HL-60/S4 treated with retinoic acid at 250 ng/mL for 4 days and 3 days (cell line): ENCODE results near the gene BMPR1A.
"Not testable (repeated sequence)": the region's sequence is repeated elsewhere in the genome, so short reads cannot be mapped to it uniquely, and the experiment has no call there.

Experiments
- in situ Hi-C: fragments of 300-500 bp; cut with MboI; formaldehyde crosslinking; loops from 2 replicates; pipeline ENCODE4 v1.7.0; 2022; ENCODE audit warnings: low sequenced_read_pairs

Gene BMPR1A

DNA sequence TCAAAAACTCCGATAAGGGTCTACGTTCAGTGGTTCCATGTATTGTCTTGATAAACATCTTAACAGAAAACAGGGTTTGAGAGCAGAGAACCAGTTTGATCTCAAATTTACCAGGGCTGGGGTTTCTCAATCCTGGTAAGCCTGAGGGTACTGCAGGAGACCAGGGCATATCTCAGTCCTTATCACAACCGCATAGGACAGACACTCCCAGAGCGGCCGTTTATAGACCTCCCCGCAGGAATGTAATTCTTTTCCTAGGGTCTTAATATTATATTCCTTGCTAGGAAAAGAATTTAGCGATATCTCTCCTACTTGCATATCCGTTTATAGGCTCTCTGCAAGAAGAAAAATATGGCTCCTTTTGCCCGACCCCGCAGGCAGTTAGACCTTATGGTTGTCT is 196.3 kb downstream of the BMPR1A start:
- in situ Hi-C loops = not testable (repeated sequence)

- in situ Hi-C loops = no loop called here
Observed at GRCh38 chr10:86953747-86954680, 197.6 kb downstream of the BMPR1A start.

GRCh38 chr10:86954681-86955500 is 198.5 kb downstream of the BMPR1A start:
- in situ Hi-C loops = no loop called here

- in situ Hi-C loops = no loop called here
Observed at GRCh38 chr10:86955501-86956194, 199.2 kb downstream of the BMPR1A start.

GRCh38 chr10:86956195-86956847 is 199.9 kb downstream of the BMPR1A start:
- in situ Hi-C loops = no loop called here

DNA sequence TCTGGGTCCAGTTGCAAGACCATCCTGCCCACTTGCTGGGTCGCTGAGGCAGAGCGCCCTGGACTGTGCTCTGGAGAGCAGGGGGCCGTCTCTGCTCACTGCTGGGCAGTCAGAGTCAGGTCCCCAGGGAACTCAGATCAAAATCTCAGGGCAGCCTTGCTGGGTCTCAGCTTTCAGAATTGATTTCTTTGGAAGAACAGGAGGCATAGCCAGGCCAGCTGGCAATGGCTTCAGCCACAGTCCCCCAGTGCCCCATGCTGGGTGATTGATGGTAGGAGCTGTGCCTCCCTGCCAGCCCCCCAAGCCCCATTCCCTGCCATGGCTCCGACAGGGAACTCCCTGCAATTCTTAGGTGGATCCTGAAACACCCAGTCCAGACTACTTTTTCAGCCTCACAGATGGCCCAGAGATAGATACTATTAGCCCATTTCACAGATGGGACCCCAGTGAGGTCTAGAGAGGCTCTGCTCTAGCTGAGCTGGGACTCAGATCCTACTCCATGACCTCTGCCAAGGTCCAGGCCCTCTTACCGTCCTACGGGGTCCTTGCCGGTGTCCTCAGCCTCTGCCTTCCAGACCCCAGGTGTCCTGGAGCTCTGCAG is 200.5 kb downstream of the BMPR1A start:
- in situ Hi-C loops = no loop called here

- in situ Hi-C loops = no loop called here
Observed at GRCh38 chr10:86957471-86958115, 201.2 kb downstream of the BMPR1A start, which contains the start of gene MMRN2. Gene MMRN2 (minus strand): TSS chr10:86957615. CDS start chr10:86957541, 74 bp downstream.

DNA sequence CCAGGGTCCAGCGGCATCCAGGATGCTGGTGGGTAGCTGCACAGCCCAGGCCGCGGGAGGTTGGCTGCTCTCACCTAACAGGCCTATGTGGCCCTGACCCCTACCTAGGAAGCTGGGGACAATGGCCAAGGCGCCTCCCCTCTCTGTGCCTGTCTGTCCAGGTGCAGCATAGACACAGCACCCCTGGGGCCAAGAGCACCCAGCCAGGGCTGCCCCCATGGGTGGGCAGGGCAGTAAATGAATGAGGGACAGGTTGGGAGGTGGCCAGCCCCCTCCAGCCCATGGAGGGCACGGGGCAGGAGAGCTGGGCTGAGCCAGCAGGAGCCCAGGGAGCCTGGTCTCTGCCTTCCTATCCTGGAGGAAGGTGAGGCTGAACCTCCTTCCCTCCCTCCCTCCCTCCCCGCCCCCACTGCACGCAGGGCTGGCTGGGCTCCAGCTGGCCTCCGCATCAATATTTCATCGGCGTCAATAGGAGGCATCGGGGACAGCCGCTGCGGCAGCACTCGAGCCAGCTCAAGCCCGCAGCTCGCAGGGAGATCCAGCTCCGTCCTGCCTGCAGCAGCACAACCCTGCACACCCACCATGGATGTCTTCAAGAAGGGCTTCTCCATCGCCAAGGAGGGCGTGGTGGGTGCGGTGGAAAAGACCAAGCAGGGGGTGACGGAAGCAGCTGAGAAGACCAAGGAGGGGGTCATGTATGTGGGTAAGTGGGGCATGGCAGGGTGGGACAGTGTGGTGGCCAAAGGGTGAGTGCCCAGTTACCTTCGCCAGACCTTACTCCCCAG is 201.9 kb downstream of the BMPR1A start, which contains the start of gene SNCG:
Gene SNCG (plus strand): TSS at position 484 of the 785 bp plus-strand sequence. CDS start 99 bp downstream, at position 583.
- in situ Hi-C loops = no loop called here

GRCh38 chr10:86958901-86959736 is 202.7 kb downstream of the BMPR1A start:
- in situ Hi-C loops = no loop called here

- in situ Hi-C loops = no loop called here
Observed at GRCh38 chr10:86959737-86960002, 203.3 kb downstream of the BMPR1A start.

GRCh38 chr10:86960003-86960862 is 203.8 kb downstream of the BMPR1A start:
- in situ Hi-C loops = no loop called here

- in situ Hi-C loops = no loop called here
Observed at GRCh38 chr10:86960863-86961434, 204.5 kb downstream of the BMPR1A start.

DNA sequence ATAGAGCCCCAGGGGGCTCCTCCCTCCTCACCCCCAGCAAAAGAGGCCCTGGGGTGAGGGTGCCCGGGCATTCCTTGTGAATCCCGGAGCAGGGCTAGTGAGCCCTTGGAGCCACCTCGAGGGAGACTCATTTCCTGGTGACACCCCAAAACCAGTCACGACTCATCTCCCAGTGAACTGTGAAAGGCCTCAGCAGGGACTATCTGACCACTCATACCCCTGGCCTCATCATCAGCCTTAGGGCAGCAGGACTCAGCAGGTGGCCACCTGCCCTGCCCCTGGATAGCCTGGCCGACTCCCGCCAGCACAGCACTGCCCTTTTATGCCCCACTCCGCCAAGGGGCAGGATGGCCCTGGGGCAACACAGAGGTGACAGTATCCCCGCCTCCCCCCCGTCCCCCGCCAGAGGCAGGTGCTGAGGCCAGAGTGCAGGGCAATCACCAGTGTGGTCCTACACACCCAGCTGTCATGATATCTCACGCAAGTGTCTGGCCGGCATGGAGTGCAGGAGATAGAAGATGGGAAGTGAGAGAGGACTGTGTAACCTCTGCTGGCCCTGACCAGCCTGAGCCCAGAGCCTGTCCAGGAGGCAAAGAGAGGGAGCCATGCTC is 205.2 kb downstream of the BMPR1A start:
- in situ Hi-C loops = no loop called here

- in situ Hi-C loops = no loop called here
Observed at GRCh38 chr10:86962136-86962980, 205.9 kb downstream of the BMPR1A start.

DNA sequence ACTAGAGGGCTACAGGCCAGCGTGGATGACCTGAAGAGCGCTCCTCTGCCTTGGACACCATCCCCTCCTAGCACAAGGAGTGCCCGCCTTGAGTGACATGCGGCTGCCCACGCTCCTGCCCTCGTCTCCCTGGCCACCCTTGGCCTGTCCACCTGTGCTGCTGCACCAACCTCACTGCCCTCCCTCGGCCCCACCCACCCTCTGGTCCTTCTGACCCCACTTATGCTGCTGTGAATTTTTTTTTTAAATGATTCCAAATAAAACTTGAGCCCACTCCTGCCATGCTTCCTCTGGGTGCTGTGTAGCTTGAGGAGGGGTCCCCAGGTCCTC is 206.5 kb downstream of the BMPR1A start:
- in situ Hi-C loops = no loop called here
